Thoracic aorta (tissue), 2 donors: ENCODE data around the gene ZNF554. TPM values are rescaled to one million over a fixed set of nuclear protein-coding genes. Genes with fewer than 3 reads are reported as not detected.

Source experiments
- ATAC-seq: fragments of 150-250 bp; one replicate; pipeline ENCODE4 v1.8.0; 2017; ENCODE audit warnings: low read depth; ENCODE audit not compliant: insufficient number of reproducible peaks, low FRiP score
- DNase-seq: peaks from one replicate; pipeline ENCODE4 v3.0.0-alpha.2; 2020; ENCODE audit warnings: low spot score
- H3K27ac ChIP-seq, 2 donors: fragments of 200-600 bp; sonication (generic); 1 replicate in 1 of 2; 2 replicates in 1 of 2; pipeline ENCODE4 v1.5.1; 2016; ENCODE audit warnings: mild to moderate bottlenecking in 2 of 2, moderate library complexity in 2 of 2
- H3K27me3 ChIP-seq: fragments of 200-600 bp; sonication (generic); replicated peaks from 2 replicates; pipeline ENCODE4 v1.6.0; 2016; ENCODE audit warnings: mild to moderate bottlenecking; ENCODE audit not compliant: insufficient read depth
- H3K36me3 ChIP-seq: fragments of 200-600 bp; sonication (generic); one replicate; pipeline ENCODE4 v1.5.1; 2016
- H3K4me1 ChIP-seq, 2 donors: fragments of 200-600 bp; sonication (generic); 1 replicate in 1 of 2; 2 replicates in 1 of 2; pipeline versions ENCODE4 v1.5.1 to v1.6.0; 2016; ENCODE audit warnings: low read depth in 2 of 2, mild to moderate bottlenecking in 1 of 2; ENCODE audit not compliant: control insufficient read depth in 1 of 2
- H3K4me3 ChIP-seq: fragments of 200-600 bp; sonication (generic); 2 replicates; pipeline ENCODE4 v1.5.1; 2016; ENCODE audit warnings: mild to moderate bottlenecking
- H3K9me3 ChIP-seq: fragments of 200-600 bp; sonication (generic); 2 replicates; pipeline ENCODE4 v1.5.1; 2016
- CTCF ChIP-seq: fragments of 200-600 bp; sonication (generic); IDR thresholded peaks from one replicate; pipeline ENCODE4 v1.5.1; 2019; ENCODE audit warnings: antibody characterized with exemption
- total RNA-seq, 2 donors: library from RNA; depleted of rRNA; stranded (reverse); fragments of >200 nt; gene quantifications; one replicate each; pipeline versions ENCODE4 v1.1.0 to v1.2.3, GENCODE V29; 2016

Gene ZNF554
- total RNA-seq, 2 donors from 2014 or later: 2.8 to 4.4 TPM

DNA sequence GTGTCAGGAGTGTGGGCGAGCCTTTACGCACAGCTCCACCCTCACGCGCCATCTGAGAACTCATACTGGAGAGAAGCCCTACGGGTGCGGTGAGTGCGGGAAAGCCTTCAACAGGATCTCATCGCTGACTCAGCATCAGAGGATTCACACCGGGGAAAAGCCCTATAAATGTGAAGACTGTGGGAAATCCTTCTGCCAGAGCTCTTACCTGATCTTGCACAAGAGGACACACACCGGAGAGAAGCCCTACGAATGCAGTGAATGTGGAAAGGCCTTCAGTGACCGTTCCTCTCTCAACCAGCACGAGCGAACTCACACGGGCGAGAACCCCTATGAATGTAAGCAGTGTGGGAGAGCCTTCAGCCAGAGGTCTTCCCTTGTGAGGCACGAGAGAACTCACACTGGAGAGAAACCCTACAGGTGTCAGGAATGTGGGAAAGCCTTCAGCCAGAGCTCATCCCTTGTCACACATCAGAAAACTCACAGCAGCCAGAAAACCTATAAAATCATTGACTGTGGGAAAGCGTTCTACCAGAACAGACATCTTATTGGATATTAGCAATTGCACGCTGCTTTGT, 14.7 kb downstream of the ZNF554 start:
- DNase-seq (no peak), ATAC-seq (no peak)
- Histone ChIP-seq H3K4me3 (no peak overlapping the region), H3K4me1 (no peaks in the 10 kb centered on the region), H3K9me3 (peaks cover 39% of the 10 kb centered on the region), H3K27ac (no peak overlapping the region), H3K27me3 (no peaks in the 10 kb centered on the region), H3K36me3 (peaks cover 37% of the 10 kb centered on the region)
- no peak for TF ChIP-seq CTCF

DNA sequence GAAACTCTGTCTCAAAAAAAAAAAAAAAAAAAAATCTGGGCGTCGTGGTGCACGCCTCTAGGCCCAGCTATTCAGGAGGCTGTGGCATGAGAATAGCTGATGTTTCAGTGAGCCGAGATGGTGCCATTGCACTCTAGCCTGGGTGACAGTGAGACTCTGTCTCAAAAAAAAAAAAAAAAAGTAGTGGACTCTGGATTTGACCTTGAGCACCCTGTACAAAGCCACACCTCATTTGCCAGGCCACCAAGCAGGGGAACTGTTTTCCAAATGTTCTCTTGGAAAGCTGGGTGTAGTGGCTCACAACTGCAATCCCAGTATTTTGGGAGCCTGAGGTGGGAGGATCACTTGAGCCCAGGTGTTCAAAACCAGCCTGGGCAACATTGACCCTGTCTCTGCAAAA, 17.8 kb downstream of the ZNF554 start:
- peaks cover 34% of the 10 kb centered on the region for H3K36me3 ChIP-seq
- DNase-seq (no peak), ATAC-seq (no peak)
- no peak overlapping the region for H3K27ac ChIP-seq
- H3K9me3 ChIP-seq: peaks cover 32% of the 10 kb centered on the region
- peaks cover 5 to 6% of the 10 kb centered on the region in 2 donors for H3K4me1 ChIP-seq
- H3K4me3 ChIP-seq: no peak overlapping the region
- no peak for TF ChIP-seq CTCF
- H3K27me3 ChIP-seq: no peaks in the 10 kb centered on the region

DNA sequence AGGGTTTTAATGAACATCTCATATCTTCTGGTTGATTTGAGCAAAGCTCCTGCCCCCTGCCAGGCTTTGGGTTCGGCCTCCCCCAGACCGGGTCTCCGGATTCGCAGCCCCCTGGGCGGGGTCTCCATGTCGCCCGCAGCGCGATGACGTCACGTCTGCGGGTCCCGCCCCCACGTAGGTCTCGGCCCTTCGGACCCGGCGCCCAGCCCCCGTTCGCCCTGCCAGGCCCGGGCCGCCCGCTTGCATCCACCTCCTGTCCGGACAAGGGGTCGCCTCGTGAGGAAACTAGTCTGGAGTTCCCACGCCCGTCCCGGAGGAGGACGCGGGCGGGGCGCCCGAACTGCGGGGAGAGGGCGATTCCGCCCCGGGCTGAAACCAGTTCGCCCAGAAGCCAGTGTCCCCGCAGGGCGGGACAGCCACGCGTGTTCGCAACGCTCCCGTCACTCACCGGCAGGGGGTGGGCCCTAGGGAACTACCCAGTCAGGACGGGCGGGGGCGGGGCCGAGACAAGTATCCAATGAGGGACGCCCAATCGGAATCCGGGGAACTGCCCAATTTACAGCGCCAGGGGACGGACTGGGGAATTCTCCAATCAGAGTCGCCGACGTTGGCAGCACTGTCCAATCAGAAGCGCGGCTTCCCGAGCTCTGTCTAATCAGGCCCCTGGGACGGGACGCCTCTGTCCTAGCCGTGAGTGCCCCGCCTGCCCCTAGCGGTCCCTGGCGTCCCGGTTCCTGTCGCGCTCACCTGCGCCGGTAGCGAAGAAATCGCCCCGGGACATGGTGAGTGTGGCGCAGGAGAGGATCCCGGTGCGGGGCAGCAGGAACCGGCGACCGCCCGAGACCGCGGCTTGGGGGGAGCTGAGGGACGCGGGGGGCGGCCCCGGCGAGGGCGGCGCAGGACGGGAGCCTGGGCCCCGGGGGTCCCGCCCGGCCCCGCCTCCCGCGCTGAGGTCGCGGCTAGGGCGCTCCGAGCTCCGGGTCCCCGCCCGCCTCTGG, 21.4 kb downstream of the ZNF554 start, which contains the start of gene ZNF555:
Gene ZNF555, plus strand, starts transcription at position 682 of the 998 bp plus-strand sequence. Its CDS starts 98 bp downstream, at position 780.
- Histone ChIP-seq H3K27ac (peak within 1 kb of the TSS; percentile 77 to 90), H3K4me3 (peak within 1 kb of the TSS; percentile 79), H3K4me1 (peaks cover 8 to 13% of the 10 kb centered on the region in 2 donors), H3K27me3 (no peaks in the 10 kb centered on the region), H3K9me3 (peaks cover 6% of the 10 kb centered on the region), H3K36me3 (peaks cover 2% of the 10 kb centered on the region)
- peak; percentile 99 for DNase-seq
- peak; percentile 100 for ATAC-seq
- peak; percentile 66 for TF ChIP-seq CTCF

- ATAC-seq (no peak), DNase-seq (no peak)
- H3K4me3 ChIP-seq: peak overlapping the region; percentile 79
- H3K27me3 ChIP-seq: no peaks in the 10 kb centered on the region
- no peak overlapping the region for H3K27ac ChIP-seq
- peaks cover 4% of the 10 kb centered on the region for H3K36me3 ChIP-seq
- no peak for TF ChIP-seq CTCF
- no peaks in the 10 kb centered on the region for H3K9me3 ChIP-seq
- peaks cover 8 to 13% of the 10 kb centered on the region in 2 donors for H3K4me1 ChIP-seq
Observed at GRCh38 chr19:2841855-2842574, 22.3 kb downstream of the ZNF554 start.
